Fibroblast of lung (primary cell): ENCODE results near the gene RNLS. TPM values are rescaled to one million over a fixed set of nuclear protein-coding genes. Genes with fewer than 3 reads are reported as not detected.
A peak's percentile ranks its signal among the peaks of the same experiment; 100 is the strongest.

Source experiments
- DNase-seq, 2 donors: peaks; one replicate each; pipeline versions ENCODE4 v3.0.0 to v3.0.0-alpha.2; 2010; ENCODE audit warnings: low read depth in 2 of 2
- H2AFZ ChIP-seq: 2 replicates; pipeline ENCODE4 v1.5.1; 2012; ENCODE audit warnings: low read length, control low read depth, inconsistent platforms
- H3K27ac ChIP-seq: 2 replicates; pipeline ENCODE4 v1.5.1; 2011; ENCODE audit warnings: low read length, control low read depth; ENCODE audit not compliant: insufficient read depth
- H3K27me3 ChIP-seq: 2 replicates; pipeline ENCODE4 v1.5.1; 2011; ENCODE audit warnings: mild to moderate bottlenecking, low read length; ENCODE audit not compliant: control insufficient read depth, insufficient read depth
- H3K36me3 ChIP-seq: 2 replicates; pipeline ENCODE4 v1.5.1; 2011; ENCODE audit warnings: low read length; ENCODE audit not compliant: control insufficient read depth, insufficient read depth
- H3K4me1 ChIP-seq: 2 replicates; pipeline ENCODE4 v1.5.1; 2011; ENCODE audit warnings: low read length; ENCODE audit not compliant: control insufficient read depth, insufficient read depth; ENCODE audit errors: extremely low read depth
- H3K4me2 ChIP-seq: 2 replicates; pipeline ENCODE4 v1.5.1; 2011; ENCODE audit warnings: low read length, control low read depth; ENCODE audit not compliant: insufficient read depth; ENCODE audit errors: extremely low read depth
- H3K4me3 ChIP-seq, 4 experiments: fragments of 200-600 bp in 1 of 4; sonication (generic) in 1 of 4; replicated peaks in 1 of 4; 2 replicates each; pipeline ENCODE4 v1.5.1; 2011 to 2016; ENCODE audit warnings: low read length in 4 of 4, low read depth in 3 of 4, mild to moderate bottlenecking in 3 of 4, control low read depth in 2 of 4, inconsistent platforms in 1 of 4, mixed read lengths in 1 of 4; ENCODE audit not compliant: insufficient read depth in 1 of 4; ENCODE audit errors: control extremely low read depth in 1 of 4
- H3K79me2 ChIP-seq: 2 replicates; pipeline ENCODE4 v1.5.1; 2012; ENCODE audit warnings: mild to moderate bottlenecking, low read length, inconsistent platforms; ENCODE audit not compliant: control insufficient read depth, insufficient read depth
- H3K9ac ChIP-seq: 2 replicates; pipeline ENCODE4 v1.5.1; 2011; ENCODE audit warnings: mild to moderate bottlenecking, low read length, control low read depth; ENCODE audit not compliant: insufficient read depth
- H3K9me3 ChIP-seq: 2 replicates; pipeline ENCODE4 v1.5.1; 2012; ENCODE audit warnings: low read depth, low read length; ENCODE audit not compliant: control insufficient read depth, insufficient read depth
- H4K20me1 ChIP-seq: 2 replicates; pipeline ENCODE4 v1.5.1; 2011; ENCODE audit warnings: low read length; ENCODE audit not compliant: control insufficient read depth, insufficient read depth; ENCODE audit errors: extremely low read depth
- CTCF ChIP-seq, 2 donors: IDR thresholded peaks in 1 of 2; conservative IDR thresholded peaks in 1 of 2; 1 replicate in 1 of 2; 2 replicates in 1 of 2; pipeline ENCODE4 v1.5.1; 2011 to 2012; ENCODE audit warnings: low read length in 2 of 2, control low read depth in 1 of 2, inconsistent platforms in 1 of 2, low read depth in 1 of 2, mild to moderate bottlenecking in 1 of 2
- EZH2 ChIP-seq: IDR thresholded peaks from 2 replicates; pipeline ENCODE4 v1.5.1; 2012; ENCODE audit warnings: low read length, control low read depth, mild to moderate bottlenecking; ENCODE audit errors: missing control alignments
- polyA plus RNA-seq, 2 donors: library from polyadenylated mRNA; depleted of rRNA in 1 of 2; stranded (reverse) in 1 of 2; unstranded in 1 of 2; fragments of >200 nt; gene quantifications; 2 replicates each; pipeline ENCODE4 v1.2.1, GENCODE V29; 2011 to 2012; ENCODE audit warnings: missing spikeins in 1 of 2
- total RNA-seq: library from RNA; depleted of rRNA; stranded (reverse); fragments of >200 nt; gene quantifications from 2 replicates; pipeline ENCODE4 v1.2.1, GENCODE V29; 2014

Gene RNLS
- total and polyA plus RNA-seq, 2 donors (not counting 1 experiment from before 2014, with no cell fraction given): 16.5 to 18.4 TPM

- Histone ChIP-seq H3K27ac (no peak overlapping the region), H3K4me3 (no peak overlapping the region), H3K79me2 (no peaks in the 10 kb centered on the region), H3K9ac (no peak overlapping the region), H4K20me1 (no peaks in the 10 kb centered on the region), H3K4me2 (no peak overlapping the region), H3K27me3 (no peaks in the 10 kb centered on the region), H3K36me3 (no peaks in the 10 kb centered on the region), H3K9me3 (no peaks in the 10 kb centered on the region), H2AFZ (no peak overlapping the region), H3K4me1 (no peaks in the 10 kb centered on the region)
- TF ChIP-seq CTCF (conservative IDR thresholded peaks at IDR 0.05 in 1 of 2, IDR thresholded peaks at IDR 0.05 in 1 of 2; ENCODE audit: low read depth in 1 of 2, low read length in 2 of 2): no peak
- no peak for TF ChIP-seq EZH2
- no peak for DNase-seq
Measured at GRCh38 chr10:88322324-88323063, 260.6 kb downstream of the RNLS start.

GRCh38 chr10:88319960-88320517 is 263.1 kb downstream of the RNLS start:
- no peaks in the 10 kb centered on the region for H3K36me3 ChIP-seq
- no peak overlapping the region for H3K4me3 ChIP-seq
- H2AFZ ChIP-seq: no peak overlapping the region
- no peaks in the 10 kb centered on the region for H3K9me3 ChIP-seq
- H3K9ac ChIP-seq: no peak overlapping the region
- no peaks in the 10 kb centered on the region for H3K79me2 ChIP-seq
- H3K27me3 ChIP-seq: no peaks in the 10 kb centered on the region
- no peaks in the 10 kb centered on the region for H3K4me1 ChIP-seq
- no peak overlapping the region for H3K4me2 ChIP-seq
- TF ChIP-seq EZH2 (no peak), CTCF (conservative IDR thresholded peaks at IDR 0.05 in 1 of 2, IDR thresholded peaks at IDR 0.05 in 1 of 2; ENCODE audit: low read depth in 1 of 2, low read length in 2 of 2) (no peak)
- H4K20me1 ChIP-seq: no peaks in the 10 kb centered on the region
- DNase-seq: no peak
- H3K27ac ChIP-seq: no peak overlapping the region

GRCh38 chr10:88318803-88319202 is 264.3 kb downstream of the RNLS start:
- no peaks in the 10 kb centered on the region for H3K79me2 ChIP-seq
- H3K9me3 ChIP-seq: no peaks in the 10 kb centered on the region
- no peaks in the 10 kb centered on the region for H3K4me1 ChIP-seq
- H3K27ac ChIP-seq: no peak overlapping the region
- H3K27me3 ChIP-seq: no peaks in the 10 kb centered on the region
- H3K36me3 ChIP-seq: no peaks in the 10 kb centered on the region
- TF ChIP-seq EZH2 (no peak), CTCF (conservative IDR thresholded peaks at IDR 0.05 in 1 of 2, IDR thresholded peaks at IDR 0.05 in 1 of 2; ENCODE audit: low read depth in 1 of 2, low read length in 2 of 2) (peak; percentile 9 to 27)
- H4K20me1 ChIP-seq: no peaks in the 10 kb centered on the region
- DNase-seq: peak in 1 of 2 donors; percentile 2
- no peak overlapping the region for H3K4me3 ChIP-seq
- no peak overlapping the region for H2AFZ ChIP-seq
- H3K9ac ChIP-seq: no peak overlapping the region
- no peak overlapping the region for H3K4me2 ChIP-seq
